HEK293T (cell line): ENCODE data around the gene NF1.

ENCODE experiments used
- ARNT ChIP-seq: fragments of 450-650 bp; IDR thresholded peaks from 2 replicates; pipeline ENCODE4 v1.6.1; 2017; ENCODE audit warnings: mild to moderate bottlenecking
- BHLHE40 ChIP-seq: fragments of 450-650 bp; IDR thresholded peaks from 2 replicates; pipeline ENCODE4 v1.6.1; 2016; ENCODE audit warnings: mild to moderate bottlenecking, moderate library complexity, borderline replicate concordance
- ELF4 ChIP-seq: fragments of 450-650 bp; IDR thresholded peaks from 2 replicates; pipeline ENCODE4 v1.6.1; 2017; ENCODE audit warnings: antibody characterized with exemption
- FOXA1 ChIP-seq: fragments of 450-650 bp; IDR thresholded peaks from 2 replicates; pipeline ENCODE4 v1.6.1; 2016; ENCODE audit warnings: mild to moderate bottlenecking
- FOXM1 ChIP-seq: fragments of 450-650 bp; IDR thresholded peaks from 2 replicates; pipeline ENCODE4 v1.6.1; 2017; ENCODE audit warnings: mild to moderate bottlenecking, borderline replicate concordance
- HDGF ChIP-seq: fragments of 450-650 bp; IDR thresholded peaks from 2 replicates; pipeline ENCODE4 v1.6.1; 2017; ENCODE audit warnings: antibody characterized with exemption, borderline replicate concordance
- NFRKB ChIP-seq: fragments of 450-650 bp; IDR thresholded peaks from 2 replicates; pipeline ENCODE4 v1.6.1; 2016; ENCODE audit warnings: mild to moderate bottlenecking, moderate library complexity
- PKNOX1 ChIP-seq: fragments of 450-650 bp; IDR thresholded peaks from 2 replicates; pipeline ENCODE4 v1.6.1; 2016
- TARDBP ChIP-seq: fragments of 450-650 bp; IDR thresholded peaks from 2 replicates; pipeline ENCODE4 v1.6.1; 2016
- ZNF384 ChIP-seq: fragments of 450-650 bp; IDR thresholded peaks from 2 replicates; pipeline ENCODE4 v1.6.1; 2016

- TF ChIP-seq ELF4, result no peak
- TF ChIP-seq ARNT, result no peak
- TF ChIP-seq HDGF, result no peak
- no peak for TF ChIP-seq FOXM1
- no peak for TF ChIP-seq NFRKB
- TF ChIP-seq BHLHE40, result no peak
- no peak for TF ChIP-seq FOXA1
- no peak for TF ChIP-seq TARDBP
- TF ChIP-seq ZNF384, result no peak
- TF ChIP-seq PKNOX1, result no peak
Observed at GRCh38 chr17:31289790-31290189, 195.0 kb downstream of the NF1 start.
